ENCODE data around the gene FBN2. TPM values are rescaled to one million over a fixed set of nuclear protein-coding genes. Genes with fewer than 3 reads are reported as not detected.

The FBN2 gene
- total RNA-seq, 1 donor from 2014 or later: 0.49 TPM

DNA sequence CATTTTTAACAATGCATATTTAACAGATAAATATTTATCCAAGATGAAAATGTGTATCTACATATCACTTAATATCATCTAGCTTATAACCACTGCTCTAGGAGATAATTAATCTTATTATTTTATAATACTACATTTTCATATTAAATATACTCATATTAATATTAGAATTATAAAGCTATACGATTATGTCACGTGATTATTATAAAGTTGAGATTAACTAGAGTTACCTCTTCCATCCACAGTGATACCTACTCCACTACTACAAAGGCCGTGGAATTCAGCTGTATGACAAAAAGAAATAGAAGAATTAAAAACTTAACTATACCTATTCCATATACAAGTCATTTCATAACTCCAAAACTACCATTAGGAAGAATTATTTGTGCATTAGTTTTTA lies 171.9 kb downstream of the FBN2 start:
- Histone ChIP-seq H3K36me3 (no peaks in the 10 kb centered on the region), H3K27me3 (no peaks in the 10 kb centered on the region), H3K9me3 (no peaks in the 10 kb centered on the region), H3K4me3 (no peak overlapping the region), H3K27ac (no peak overlapping the region), H3K4me1 (no peaks in the 10 kb centered on the region)
- intact Hi-C loops (cut with DNase I): no loop called here
- DNase-seq (ENCODE audit: extremely low spot score in 2 of 2): no peak
- TF ChIP-seq POLR2A (IDR thresholded peaks at IDR 0.05) (no peak), POLR2AphosphoS5 (IDR thresholded peaks at IDR 0.05; ENCODE audit: insufficient read depth in 1 of 2, low read depth in 1 of 2) (no peak)
- TF ChIP-seq, protein P1, sequence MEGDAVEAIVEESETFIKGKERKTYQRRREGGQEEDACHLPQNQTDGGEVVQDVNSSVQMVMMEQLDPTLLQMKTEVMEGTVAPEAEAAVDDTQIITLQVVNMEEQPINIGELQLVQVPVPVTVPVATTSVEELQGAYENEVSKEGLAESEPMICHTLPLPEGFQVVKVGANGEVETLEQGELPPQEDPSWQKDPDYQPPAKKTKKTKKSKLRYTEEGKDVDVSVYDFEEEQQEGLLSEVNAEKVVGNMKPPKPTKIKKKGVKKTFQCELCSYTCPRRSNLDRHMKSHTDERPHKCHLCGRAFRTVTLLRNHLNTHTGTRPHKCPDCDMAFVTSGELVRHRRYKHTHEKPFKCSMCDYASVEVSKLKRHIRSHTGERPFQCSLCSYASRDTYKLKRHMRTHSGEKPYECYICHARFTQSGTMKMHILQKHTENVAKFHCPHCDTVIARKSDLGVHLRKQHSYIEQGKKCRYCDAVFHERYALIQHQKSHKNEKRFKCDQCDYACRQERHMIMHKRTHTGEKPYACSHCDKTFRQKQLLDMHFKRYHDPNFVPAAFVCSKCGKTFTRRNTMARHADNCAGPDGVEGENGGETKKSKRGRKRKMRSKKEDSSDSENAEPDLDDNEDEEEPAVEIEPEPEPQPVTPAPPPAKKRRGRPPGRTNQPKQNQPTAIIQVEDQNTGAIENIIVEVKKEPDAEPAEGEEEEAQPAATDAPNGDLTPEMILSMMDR (IDR thresholded peaks at IDR 0.05): no peak

DNA sequence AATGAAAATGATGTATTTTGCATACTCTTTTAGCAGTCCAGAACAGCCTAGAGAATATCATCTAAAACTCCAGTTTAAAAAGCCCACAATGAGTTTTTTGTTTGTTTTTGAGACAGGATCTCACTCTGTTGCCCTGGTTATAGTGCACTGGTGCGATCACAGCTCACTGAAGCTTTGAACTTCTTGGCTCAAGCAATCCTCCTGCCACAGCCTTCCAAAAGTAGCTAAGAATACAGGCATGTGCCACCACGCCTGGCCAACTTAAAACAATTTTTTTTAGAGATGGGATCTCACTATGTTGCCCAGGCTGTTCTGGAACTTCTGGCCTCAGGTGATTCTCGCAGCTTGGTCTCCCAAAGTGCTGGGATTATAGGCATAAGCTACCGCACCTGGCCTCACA lies 175.7 kb downstream of the FBN2 start:
- Histone ChIP-seq H3K9me3 (no peaks in the 10 kb centered on the region), H3K27me3 (no peaks in the 10 kb centered on the region), H3K27ac (no peak overlapping the region), H3K36me3 (no peaks in the 10 kb centered on the region), H3K4me1 (no peaks in the 10 kb centered on the region), H3K4me3 (no peak overlapping the region)
- intact Hi-C loops (cut with DNase I): no loop called here
- no peak for DNase-seq (ENCODE audit: extremely low spot score in 2 of 2)
- no peak for TF ChIP-seq POLR2AphosphoS5 (IDR thresholded peaks at IDR 0.05; ENCODE audit: insufficient read depth in 1 of 2, low read depth in 1 of 2)
- TF ChIP-seq, protein P1 (IDR thresholded peaks at IDR 0.05): no peak
- no peak for TF ChIP-seq POLR2A (IDR thresholded peaks at IDR 0.05)

- intact Hi-C loops (cut with DNase I): no loop called here
- Histone ChIP-seq H3K9me3 (no peaks in the 10 kb centered on the region), H3K27me3 (no peaks in the 10 kb centered on the region), H3K27ac (no peak overlapping the region), H3K4me1 (no peaks in the 10 kb centered on the region), H3K36me3 (no peaks in the 10 kb centered on the region), H3K4me3 (no peak overlapping the region)
- DNase-seq (ENCODE audit: extremely low spot score in 2 of 2): no peak
- TF ChIP-seq POLR2AphosphoS5 (IDR thresholded peaks at IDR 0.05; ENCODE audit: insufficient read depth in 1 of 2, low read depth in 1 of 2) (no peak), POLR2A (IDR thresholded peaks at IDR 0.05) (no peak)
- TF ChIP-seq, protein P1 (IDR thresholded peaks at IDR 0.05): no peak
Observed at GRCh38 chr5:128358826-128359225, 179.2 kb downstream of the FBN2 start.

- no peaks in the 10 kb centered on the region for H3K27me3 ChIP-seq
- TF ChIP-seq POLR2A (IDR thresholded peaks at IDR 0.05) (no peak), POLR2AphosphoS5 (IDR thresholded peaks at IDR 0.05; ENCODE audit: insufficient read depth in 1 of 2, low read depth in 1 of 2) (no peak)
- TF ChIP-seq, protein P1 (IDR thresholded peaks at IDR 0.05): no peak
- intact Hi-C loops (cut with DNase I): no loop called here
Observed at GRCh38 chr5:128357226-128357625, 180.8 kb downstream of the FBN2 start.

DNA sequence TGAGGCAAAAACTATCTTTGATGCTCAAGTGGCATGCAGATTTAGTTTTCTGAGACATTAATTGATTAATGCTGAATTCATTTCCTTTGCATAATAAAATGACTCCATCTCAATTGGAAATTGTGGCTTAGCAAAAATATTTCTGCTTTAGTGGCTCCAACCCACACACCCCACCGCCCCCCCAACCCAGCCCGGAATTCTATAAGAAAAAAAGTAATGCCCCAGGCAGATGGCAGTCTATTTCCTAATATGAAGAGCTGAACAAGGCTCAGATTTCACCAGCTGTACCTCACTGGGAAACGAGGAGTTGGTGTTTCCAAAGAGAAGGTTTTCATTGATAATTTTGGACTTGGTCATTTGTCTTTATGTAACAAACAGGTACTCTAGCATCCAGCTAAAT lies 182.1 kb downstream of the FBN2 start:
- intact Hi-C loops (cut with DNase I): no loop called here
- Histone ChIP-seq H3K4me1 (no peaks in the 10 kb centered on the region), H3K36me3 (no peaks in the 10 kb centered on the region), H3K27ac (no peak overlapping the region), H3K4me3 (no peak overlapping the region), H3K27me3 (no peaks in the 10 kb centered on the region), H3K9me3 (no peaks in the 10 kb centered on the region)
- DNase-seq (ENCODE audit: extremely low spot score in 2 of 2): no peak
- TF ChIP-seq POLR2AphosphoS5 (IDR thresholded peaks at IDR 0.05; ENCODE audit: insufficient read depth in 1 of 2, low read depth in 1 of 2) (no peak), POLR2A (IDR thresholded peaks at IDR 0.05) (no peak)
- TF ChIP-seq, protein P1 (IDR thresholded peaks at IDR 0.05): no peak

More at GRCh38 chr5:128357226-128357625, 180.8 kb downstream of the FBN2 start:
- no peaks in the 10 kb centered on the region for H3K4me1 ChIP-seq
- no peak overlapping the region for H3K4me3 ChIP-seq
- H3K36me3 ChIP-seq: no peaks in the 10 kb centered on the region
- no peak overlapping the region for H3K27ac ChIP-seq
- no peaks in the 10 kb centered on the region for H3K9me3 ChIP-seq
- no peak for DNase-seq (ENCODE audit: extremely low spot score in 2 of 2)
